GM12878 (cell line): ENCODE measurements around the gene OR52A1. TPM values are rescaled to one million over a fixed set of nuclear protein-coding genes. Genes with fewer than 3 reads are reported as not detected.

Experiments used
- PRDM15 ChIP-seq: fragments of 450-650 bp; formaldehyde crosslinking; IDR thresholded peaks from 2 replicates; pipeline ENCODE4 v1.4.0; 2020; ENCODE audit warnings: mild to moderate bottlenecking, moderate library complexity
- polyA plus RNA-seq, 11 experiments: library from polyadenylated mRNA; depleted of rRNA in 4 of 11; unstranded in 6 of 11; stranded (reverse) in 5 of 11; fragments of >200 nt; fragmentation: Nextera tagmentation in 4 of 11; fragmentation: Illumina TruSeq in 1 of 11; extraction: Ambion mirVana in 4 of 11; extraction: Trizol in 1 of 11; gene quantifications; 1 replicate in 1 of 11; 2 replicates in 10 of 11; pipeline versions ENCODE4 v1.2.1 to v1.2.3, GENCODE V29; 2011 to 2016; ENCODE audit warnings: inconsistent platforms in 2 of 11, missing spikeins in 2 of 11, low read depth in 1 of 11
- total RNA-seq, 4 experiments: library from RNA; depleted of rRNA in 3 of 4; stranded (reverse); fragments of >200 nt in 3 of 4; fragmentation: Illumina TruSeq in 1 of 4; extraction: Trizol in 1 of 4; gene quantifications; 2 replicates each; pipeline versions ENCODE4 v1.2.1 to v1.2.3, GENCODE V29; 2013 to 2021
- TF ChIP-seq, protein P1 (sequence below): fragments of 450-650 bp; IDR thresholded peaks from 2 replicates; pipeline ENCODE4 v1.6.1; 2018; ENCODE audit warnings: borderline replicate concordance, mild to moderate bottlenecking; ENCODE audit not compliant: partially characterized antibody

OR52A1 gene
- total and polyA plus RNA-seq, 10 of the 15 experiments (the other 5 are each of a cell fraction or from before 2014, with no cell fraction given): not detected

DNA sequence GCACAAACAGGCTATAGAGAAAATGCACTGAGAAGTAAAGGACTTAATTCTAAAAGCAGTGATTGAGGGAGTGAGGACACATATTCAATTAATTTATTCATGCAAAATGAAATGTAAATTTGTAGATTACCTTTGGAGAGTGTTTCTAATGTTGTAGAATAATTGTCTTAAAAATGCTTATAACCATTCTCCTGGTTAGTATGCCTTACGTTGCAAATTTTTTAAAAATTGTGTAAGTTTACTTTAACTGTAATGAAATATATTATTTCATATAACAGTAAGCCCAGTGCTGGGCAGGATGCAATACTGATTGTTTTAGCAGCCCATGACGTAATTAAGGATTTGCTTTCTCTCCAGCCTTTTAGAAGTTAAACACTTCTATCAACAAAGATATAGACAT lies 58.5 kb downstream of the OR52A1 start (continued):
- no peak for TF ChIP-seq PRDM15 (CRISPR knock-in tag)
- TF ChIP-seq, protein P1, sequence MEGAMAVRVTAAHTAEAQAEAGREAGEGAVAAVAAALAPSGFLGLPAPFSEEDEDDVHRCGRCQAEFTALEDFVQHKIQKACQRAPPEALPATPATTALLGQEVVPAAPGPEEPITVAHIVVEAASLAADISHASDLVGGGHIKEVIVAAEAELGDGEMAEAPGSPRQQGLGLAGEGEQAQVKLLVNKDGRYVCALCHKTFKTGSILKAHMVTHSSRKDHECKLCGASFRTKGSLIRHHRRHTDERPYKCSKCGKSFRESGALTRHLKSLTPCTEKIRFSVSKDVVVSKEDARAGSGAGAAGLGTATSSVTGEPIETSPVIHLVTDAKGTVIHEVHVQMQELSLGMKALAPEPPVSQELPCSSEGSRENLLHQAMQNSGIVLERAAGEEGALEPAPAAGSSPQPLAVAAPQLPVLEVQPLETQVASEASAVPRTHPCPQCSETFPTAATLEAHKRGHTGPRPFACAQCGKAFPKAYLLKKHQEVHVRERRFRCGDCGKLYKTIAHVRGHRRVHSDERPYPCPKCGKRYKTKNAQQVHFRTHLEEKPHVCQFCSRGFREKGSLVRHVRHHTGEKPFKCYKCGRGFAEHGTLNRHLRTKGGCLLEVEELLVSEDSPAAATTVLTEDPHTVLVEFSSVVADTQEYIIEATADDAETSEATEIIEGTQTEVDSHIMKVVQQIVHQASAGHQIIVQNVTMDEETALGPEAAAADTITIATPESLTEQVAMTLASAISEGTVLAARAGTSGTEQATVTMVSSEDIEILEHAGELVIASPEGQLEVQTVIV: no peak
- TF ChIP-seq, all 136 proteins: peak for 0

Other genes with a start within 250 kb of the OR52A1 start
Only the 7 nearest of the 20 such genes appear.
- not detected in 2 replicates for gene OR52E2, start 95.1 kb downstream of the OR52A1 start, total RNA-seq (2014; rRNA removed)
- gene OR52E2, start 95.1 kb downstream of the OR52A1 start, total RNA-seq (2014; rRNA removed; fragmentation: Illumina TruSeq; extraction: Trizol): not detected in 2 replicates
- not detected in 2 replicates for gene OR52E2, start 95.1 kb downstream of the OR52A1 start, total RNA-seq (2021)
- gene OR52E2, start 95.1 kb downstream of the OR52A1 start, polyA plus RNA-seq (2011; rRNA removed): not detected in 2 replicates
- gene OR52E2, start 95.1 kb downstream of the OR52A1 start, polyA plus RNA-seq (2014; fragmentation: Illumina TruSeq; extraction: Trizol): not detected in 2 replicates
- not detected for gene OR52E2, start 95.1 kb downstream of the OR52A1 start, polyA plus RNA-seq (2014; fragmentation: Nextera tagmentation; extraction: Ambion mirVana)
- gene OR52E2, start 95.1 kb downstream of the OR52A1 start, polyA plus RNA-seq (2014; rRNA removed): not detected in 2 replicates
- gene OR52E2, start 95.1 kb downstream of the OR52A1 start, polyA plus RNA-seq (2016; fragmentation: Nextera tagmentation; extraction: Ambion mirVana): not detected
- gene OR52E1, start 85.2 kb downstream of the OR52A1 start, total RNA-seq (2014; rRNA removed): not detected in 2 replicates
- not detected in 2 replicates for gene OR52E1, start 85.2 kb downstream of the OR52A1 start, total RNA-seq (2014; rRNA removed; fragmentation: Illumina TruSeq; extraction: Trizol)
- gene OR52E1, start 85.2 kb downstream of the OR52A1 start, total RNA-seq (2021): not detected in 2 replicates
- gene OR52E1, start 85.2 kb downstream of the OR52A1 start, polyA plus RNA-seq (2011; rRNA removed): not detected in 2 replicates
- not detected in 2 replicates for gene OR52E1, start 85.2 kb downstream of the OR52A1 start, polyA plus RNA-seq (2014; fragmentation: Illumina TruSeq; extraction: Trizol)
- gene OR52E1, start 85.2 kb downstream of the OR52A1 start, polyA plus RNA-seq (2014; fragmentation: Nextera tagmentation; extraction: Ambion mirVana): not detected
- not detected in 2 replicates for gene OR52E1, start 85.2 kb downstream of the OR52A1 start, polyA plus RNA-seq (2014; rRNA removed)
- gene OR52E1, start 85.2 kb downstream of the OR52A1 start, polyA plus RNA-seq (2016; fragmentation: Nextera tagmentation; extraction: Ambion mirVana): not detected
- not detected in 2 replicates for gene OR52A5, start 16.4 kb downstream of the OR52A1 start, total RNA-seq (2014; rRNA removed)
- gene OR52A5, start 16.4 kb downstream of the OR52A1 start, total RNA-seq (2014; rRNA removed; fragmentation: Illumina TruSeq; extraction: Trizol): not detected in 2 replicates
- not detected in 2 replicates for gene OR52A5, start 16.4 kb downstream of the OR52A1 start, total RNA-seq (2021)
- not detected in 2 replicates for gene OR52A5, start 16.4 kb downstream of the OR52A1 start, polyA plus RNA-seq (2011; rRNA removed)
- not detected in 2 replicates for gene OR52A5, start 16.4 kb downstream of the OR52A1 start, polyA plus RNA-seq (2014; fragmentation: Illumina TruSeq; extraction: Trizol)
- gene OR52A5, start 16.4 kb downstream of the OR52A1 start, polyA plus RNA-seq (2014; fragmentation: Nextera tagmentation; extraction: Ambion mirVana): not detected
- gene OR52A5, start 16.4 kb downstream of the OR52A1 start, polyA plus RNA-seq (2014; rRNA removed): not detected in 2 replicates
- not detected for gene OR52A5, start 16.4 kb downstream of the OR52A1 start, polyA plus RNA-seq (2016; fragmentation: Nextera tagmentation; extraction: Ambion mirVana)
- not detected in 2 replicates for gene OR51V1, start 45.9 kb upstream of the OR52A1 start, total RNA-seq (2014; rRNA removed)
- gene OR51V1, start 45.9 kb upstream of the OR52A1 start, total RNA-seq (2014; rRNA removed; fragmentation: Illumina TruSeq; extraction: Trizol): not detected in 2 replicates
- not detected in 2 replicates for gene OR51V1, start 45.9 kb upstream of the OR52A1 start, total RNA-seq (2021)
- gene OR51V1, start 45.9 kb upstream of the OR52A1 start, polyA plus RNA-seq (2011; rRNA removed): not detected in 2 replicates
- not detected in 2 replicates for gene OR51V1, start 45.9 kb upstream of the OR52A1 start, polyA plus RNA-seq (2014; fragmentation: Illumina TruSeq; extraction: Trizol)
- gene OR51V1, start 45.9 kb upstream of the OR52A1 start, polyA plus RNA-seq (2014; fragmentation: Nextera tagmentation; extraction: Ambion mirVana): not detected
- gene OR51V1, start 45.9 kb upstream of the OR52A1 start, polyA plus RNA-seq (2014; rRNA removed): not detected in 2 replicates
- gene OR51V1, start 45.9 kb upstream of the OR52A1 start, polyA plus RNA-seq (2016; fragmentation: Nextera tagmentation; extraction: Ambion mirVana): not detected
- gene HBB, start 72.3 kb upstream of the OR52A1 start, total RNA-seq (2014; rRNA removed): not detected in 2 replicates
- gene HBB, start 72.3 kb upstream of the OR52A1 start, total RNA-seq (2014; rRNA removed; fragmentation: Illumina TruSeq; extraction: Trizol): not detected in 2 replicates
- gene HBB, start 72.3 kb upstream of the OR52A1 start, total RNA-seq (2021): 0.36 TPM in 1 of 2 replicates, not detected in the other
- not detected in 2 replicates for gene HBB, start 72.3 kb upstream of the OR52A1 start, polyA plus RNA-seq (2011; rRNA removed)
- gene HBB, start 72.3 kb upstream of the OR52A1 start, polyA plus RNA-seq (2014; fragmentation: Illumina TruSeq; extraction: Trizol): not detected in 2 replicates
- gene HBB, start 72.3 kb upstream of the OR52A1 start, polyA plus RNA-seq (2014; fragmentation: Nextera tagmentation; extraction: Ambion mirVana): not detected
- not detected in 2 replicates for gene HBB, start 72.3 kb upstream of the OR52A1 start, polyA plus RNA-seq (2014; rRNA removed)
- not detected for gene HBB, start 72.3 kb upstream of the OR52A1 start, polyA plus RNA-seq (2016; fragmentation: Nextera tagmentation; extraction: Ambion mirVana)
- not detected in 2 replicates for gene HBD, start 79.7 kb upstream of the OR52A1 start, total RNA-seq (2014; rRNA removed)
- not detected in 2 replicates for gene HBD, start 79.7 kb upstream of the OR52A1 start, total RNA-seq (2014; rRNA removed; fragmentation: Illumina TruSeq; extraction: Trizol)
- not detected in 2 replicates for gene HBD, start 79.7 kb upstream of the OR52A1 start, total RNA-seq (2021)
- not detected in 2 replicates for gene HBD, start 79.7 kb upstream of the OR52A1 start, polyA plus RNA-seq (2011; rRNA removed)
- not detected in 2 replicates for gene HBD, start 79.7 kb upstream of the OR52A1 start, polyA plus RNA-seq (2014; fragmentation: Illumina TruSeq; extraction: Trizol)
- gene HBD, start 79.7 kb upstream of the OR52A1 start, polyA plus RNA-seq (2014; fragmentation: Nextera tagmentation; extraction: Ambion mirVana): under 1 TPM; 0.11 to 0.32 TPM
- not detected in 2 replicates for gene HBD, start 79.7 kb upstream of the OR52A1 start, polyA plus RNA-seq (2014; rRNA removed)
- not detected for gene HBD, start 79.7 kb upstream of the OR52A1 start, polyA plus RNA-seq (2016; fragmentation: Nextera tagmentation; extraction: Ambion mirVana)
- 1.1 TPM in 1 of 2 replicates, not detected in the other for gene HBG1, start 95.1 kb upstream of the OR52A1 start, total RNA-seq (2014; rRNA removed)
- not detected in 2 replicates for gene HBG1, start 95.1 kb upstream of the OR52A1 start, total RNA-seq (2014; rRNA removed; fragmentation: Illumina TruSeq; extraction: Trizol)
- gene HBG1, start 95.1 kb upstream of the OR52A1 start, total RNA-seq (2021): 1.9 and 2.2 TPM in 2 replicates
- 0.49 and 1.0 TPM in 2 replicates for gene HBG1, start 95.1 kb upstream of the OR52A1 start, polyA plus RNA-seq (2011; rRNA removed)
- gene HBG1, start 95.1 kb upstream of the OR52A1 start, polyA plus RNA-seq (2014; fragmentation: Illumina TruSeq; extraction: Trizol): not detected in 2 replicates
- 1 to 10 TPM in 1 of 2 experiments, under 1 TPM in 1; 0.84 to 1.9 TPM for gene HBG1, start 95.1 kb upstream of the OR52A1 start, polyA plus RNA-seq (2014; fragmentation: Nextera tagmentation; extraction: Ambion mirVana)
- gene HBG1, start 95.1 kb upstream of the OR52A1 start, polyA plus RNA-seq (2014; rRNA removed): 2.3 TPM in 1 of 2 replicates, not detected in the other
- not detected for gene HBG1, start 95.1 kb upstream of the OR52A1 start, polyA plus RNA-seq (2016; fragmentation: Nextera tagmentation; extraction: Ambion mirVana)